AG04449 (cell line): Measurements from ENCODE around the gene HSCB.

Experiments used
- CTCF ChIA-PET: fragments of 350-600 bp; formaldehyde crosslinking; extraction: SDS; loops from one replicate; lab custom pipeline; 2021; ENCODE audit warnings: antibody characterized with exemption; lab: Yijun Ruan, JAX
- POLR2A ChIA-PET: fragments of 400-600, 350-600 bp; formaldehyde crosslinking; extraction: SDS; loops from one replicate; lab custom pipeline; 2020; ENCODE audit warnings: antibody characterized with exemption, inconsistent platforms; lab: Yijun Ruan, JAX
- DNase-seq: peaks from one replicate; pipeline ENCODE4 v3.0.0-alpha.2; 2010; ENCODE audit warnings: low read depth, low spot score
- H3K4me3 ChIP-seq: 2 replicates; pipeline ENCODE4 v1.5.1; 2011; ENCODE audit warnings: low read depth, mild to moderate bottlenecking, control low read depth, low read length
- TF ChIP-seq, protein P1 (sequence below): IDR thresholded peaks from one replicate; pipeline ENCODE4 v1.5.1; 2011; ENCODE audit warnings: mild to moderate bottlenecking, moderate library complexity, low read length, control low read depth, inconsistent platforms; ENCODE audit not compliant: insufficient read depth; ENCODE audit errors: missing control alignments

Gene HSCB

GRCh38 chr22:28716686-28717085, 25.2 kb upstream of the HSCB start:
- ChIA-PET POLR2A (no interaction called here), CTCF (no interaction called here)
- DNase-seq, result peak; percentile 14
- TF ChIP-seq, protein P1, sequence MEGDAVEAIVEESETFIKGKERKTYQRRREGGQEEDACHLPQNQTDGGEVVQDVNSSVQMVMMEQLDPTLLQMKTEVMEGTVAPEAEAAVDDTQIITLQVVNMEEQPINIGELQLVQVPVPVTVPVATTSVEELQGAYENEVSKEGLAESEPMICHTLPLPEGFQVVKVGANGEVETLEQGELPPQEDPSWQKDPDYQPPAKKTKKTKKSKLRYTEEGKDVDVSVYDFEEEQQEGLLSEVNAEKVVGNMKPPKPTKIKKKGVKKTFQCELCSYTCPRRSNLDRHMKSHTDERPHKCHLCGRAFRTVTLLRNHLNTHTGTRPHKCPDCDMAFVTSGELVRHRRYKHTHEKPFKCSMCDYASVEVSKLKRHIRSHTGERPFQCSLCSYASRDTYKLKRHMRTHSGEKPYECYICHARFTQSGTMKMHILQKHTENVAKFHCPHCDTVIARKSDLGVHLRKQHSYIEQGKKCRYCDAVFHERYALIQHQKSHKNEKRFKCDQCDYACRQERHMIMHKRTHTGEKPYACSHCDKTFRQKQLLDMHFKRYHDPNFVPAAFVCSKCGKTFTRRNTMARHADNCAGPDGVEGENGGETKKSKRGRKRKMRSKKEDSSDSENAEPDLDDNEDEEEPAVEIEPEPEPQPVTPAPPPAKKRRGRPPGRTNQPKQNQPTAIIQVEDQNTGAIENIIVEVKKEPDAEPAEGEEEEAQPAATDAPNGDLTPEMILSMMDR, result no peak
- H3K4me3 ChIP-seq, result no peak overlapping the region

DNA sequence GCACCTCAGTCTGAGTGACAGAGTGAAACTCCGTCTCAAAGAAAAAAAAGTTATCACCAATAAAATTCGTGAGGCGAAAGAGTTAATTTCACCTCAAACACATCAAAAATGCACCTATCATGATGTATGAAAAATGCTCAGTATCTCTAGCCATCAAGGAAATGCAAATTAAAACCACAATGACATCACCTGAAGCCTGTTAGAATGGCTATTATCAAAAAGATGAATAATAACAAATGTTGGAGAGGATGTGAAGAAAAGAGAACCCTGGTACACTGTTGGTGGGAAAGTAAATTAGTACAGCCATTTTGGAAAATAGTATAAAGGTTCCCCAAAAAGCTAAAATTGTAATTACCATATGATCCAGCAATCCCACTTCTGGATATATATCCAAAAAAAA, 23.8 kb upstream of the HSCB start:
- no peak overlapping the region for H3K4me3 ChIP-seq
- DNase-seq, result no peak
- POLR2A ChIA-PET, result no interaction called here
- TF ChIP-seq, protein P1, result no peak
- CTCF ChIA-PET, result interaction anchor here (1.0 kb wide), 1 partner anchor 10 kb away, joined by 3 read pairs; no protein-coding TSS in a partner anchor

DNA sequence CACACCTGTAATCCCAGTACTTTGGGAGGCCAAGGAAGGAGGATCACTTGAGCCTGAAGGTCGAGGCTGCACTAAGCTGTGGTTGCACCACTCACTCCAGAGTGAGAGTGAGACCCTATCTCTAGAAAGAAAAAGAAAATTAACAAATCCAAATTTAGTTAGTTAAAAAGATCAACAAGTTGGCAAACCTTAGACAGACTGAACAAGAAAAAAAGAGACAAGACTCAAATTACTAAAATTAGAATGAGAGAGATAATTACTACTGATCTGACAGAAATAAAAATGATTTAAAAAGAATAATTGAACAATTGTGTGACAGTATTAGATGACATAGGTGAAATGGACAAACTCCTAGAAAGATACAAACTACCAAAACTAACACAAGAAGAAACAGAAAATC, 13.8 kb upstream of the HSCB start:
- no peak overlapping the region for H3K4me3 ChIP-seq
- TF ChIP-seq, protein P1, result no peak
- no peak for DNase-seq
- CTCF ChIA-PET, result interaction anchor here (1.0 kb wide), 1 partner anchor 10 kb away, joined by 3 read pairs; no protein-coding TSS in a partner anchor
- POLR2A ChIA-PET, result no interaction called here

DNA sequence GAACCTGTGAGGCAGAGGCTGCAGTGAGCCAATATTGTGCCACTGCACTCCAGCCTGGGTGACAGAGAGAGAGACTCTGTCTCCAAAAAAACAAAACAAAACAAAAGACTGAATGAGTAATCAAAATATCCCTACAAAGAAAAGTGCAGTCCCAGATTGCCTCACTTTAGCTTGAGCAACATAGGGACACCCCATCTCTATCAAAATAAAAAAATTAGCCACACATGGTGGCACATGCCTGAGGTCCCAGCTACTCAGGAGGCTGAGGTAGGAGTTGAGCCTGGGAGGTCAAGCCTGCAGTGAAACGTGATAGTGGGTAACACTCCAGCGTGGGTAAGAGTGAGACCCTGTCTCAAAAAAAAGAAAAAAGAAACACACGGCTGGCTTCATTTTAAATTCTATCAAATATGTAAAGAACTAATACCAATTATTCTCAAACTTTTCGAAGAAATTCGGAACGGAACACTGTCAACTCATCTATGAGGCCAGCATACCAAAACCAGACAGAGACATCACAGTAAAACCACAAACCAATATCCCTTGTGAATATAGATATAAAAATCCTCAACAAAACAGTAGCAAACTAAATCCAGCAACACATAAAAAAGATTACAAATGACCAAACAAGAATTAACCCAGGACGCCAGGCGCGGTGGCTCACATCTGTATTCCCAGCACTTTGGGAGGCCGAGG, 13.1 kb upstream of the HSCB start:
- ChIA-PET CTCF (interaction anchor here (1.0 kb wide), 2 partner anchors 11 to 14 kb away, joined by 3 read pairs; no protein-coding TSS in a partner anchor), POLR2A (no interaction called here)
- H3K4me3 ChIP-seq, result no peak overlapping the region
- TF ChIP-seq, protein P1, result no peak
- no peak for DNase-seq

DNA sequence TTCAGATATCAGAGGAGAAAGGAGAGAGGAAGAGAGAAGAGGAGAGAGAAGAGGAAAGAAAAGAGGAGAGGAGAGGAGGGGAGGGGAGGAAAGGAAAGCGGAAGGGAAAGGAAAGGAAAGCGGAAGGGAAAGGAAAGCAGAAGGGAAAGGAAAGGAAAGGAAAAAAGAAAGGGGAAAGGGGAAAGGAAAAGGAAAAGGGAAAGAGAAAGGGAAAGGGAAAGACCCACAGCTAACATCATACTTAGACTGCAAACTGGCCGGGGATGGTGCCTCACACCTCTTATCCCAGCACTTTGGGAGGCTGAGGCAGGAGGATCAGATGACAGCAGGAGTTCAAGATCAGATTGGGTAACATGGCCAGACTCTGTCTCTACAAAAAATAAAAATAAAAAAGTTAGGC, 11.7 kb upstream of the HSCB start:
- DNase-seq, result no peak
- no peak overlapping the region for H3K4me3 ChIP-seq
- TF ChIP-seq, protein P1, result no peak
- ChIA-PET POLR2A (no interaction called here), CTCF (interaction anchor here (1.0 to 1.5 kb wide), 2 partner anchors 11 to 12 kb away, joined by 3 read pairs; partner anchors contain the start of gene CHEK2)

DNA sequence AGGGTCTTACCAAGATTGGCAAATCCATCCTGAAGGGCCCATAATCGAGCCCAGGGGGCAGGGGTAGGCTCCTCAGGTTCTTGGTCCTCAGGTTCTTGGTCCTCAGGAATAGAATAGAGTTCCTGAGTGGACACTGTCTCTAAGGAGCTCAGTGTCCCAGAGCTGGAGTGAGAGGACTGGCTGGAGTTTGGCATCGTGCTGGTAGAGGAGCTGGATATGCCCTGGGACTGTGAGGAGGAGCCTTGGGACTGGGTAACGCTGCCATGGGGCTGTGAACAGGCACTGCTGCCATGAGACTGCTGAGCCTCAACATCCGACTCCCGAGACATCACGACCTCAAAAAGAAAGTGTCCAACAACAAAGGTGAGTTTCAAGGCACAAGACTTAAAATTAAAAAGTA, 7.4 kb upstream of the HSCB start:
- ChIA-PET CTCF (interaction anchor here (0.6 to 1.2 kb wide), 2 partner anchors 13 to 293 kb away, joined by 3 read pairs; no protein-coding TSS in a partner anchor), POLR2A (interaction anchor here (0.6 kb wide), 1 partner anchor 327 kb away, joined by 4 read pairs; the partner anchor contains the start of gene C22orf31)
- no peak for DNase-seq
- H3K4me3 ChIP-seq, result no peak overlapping the region
- TF ChIP-seq, protein P1, result no peak
